GM12892 (cell line): Measurements from ENCODE around the gene KHNYN.
"Not testable (repeated sequence)": the region's sequence is repeated elsewhere in the genome, so short reads cannot be mapped to it uniquely, and the experiment has no call there.

ENCODE experiments used
- POLR2AphosphoS5 ChIP-seq: IDR thresholded peaks from 2 replicates; pipeline ENCODE4 v1.6.1; 2011; ENCODE audit warnings: low read depth, low read length, control low read depth
- TAF1 ChIP-seq: IDR thresholded peaks from 2 replicates; pipeline ENCODE4 v1.6.1; 2011; ENCODE audit warnings: low read depth, mild to moderate bottlenecking, control low read depth, low read length, borderline replicate concordance

GRCh38 chr14:24482699-24483303, 53.0 kb downstream of the KHNYN start:
- not testable (repeated sequence) for TF ChIP-seq TAF1, POLR2AphosphoS5
